Brain pericyte (primary cell): ENCODE measurements around the gene PTGIS.
A peak's percentile ranks its signal among the peaks of the same experiment; 100 is the strongest.
"Not testable (repeated sequence)": the region's sequence is repeated elsewhere in the genome, so short reads cannot be mapped to it uniquely, and the experiment has no call there.

Source experiments
- DNase-seq: peaks from one replicate; pipeline ENCODE4 v3.0.0-alpha.2; 2012; ENCODE audit warnings: low read depth, low spot score

PTGIS gene

GRCh38 chr20:49579874-49580812, 12.2 kb upstream of the PTGIS start:
- DNase-seq = no peak

GRCh38 chr20:49579195-49579594, 11.3 kb upstream of the PTGIS start:
- DNase-seq = no peak

- DNase-seq = no peak
These were observed 10.5 kb upstream of the PTGIS start for GRCh38 chr20:49578436-49578835.

- no peak for DNase-seq
These were observed 7.7 kb upstream of the PTGIS start for GRCh38 chr20:49575551-49576060.

- DNase-seq = no peak
These were observed 6.0 kb upstream of the PTGIS start for GRCh38 chr20:49573900-49574416.

- DNase-seq = no peak
These were observed 4.9 kb upstream of the PTGIS start for GRCh38 chr20:49572857-49573256.

- no peak for DNase-seq
These were observed 3.6 kb upstream of the PTGIS start for GRCh38 chr20:49571553-49571835.

- no peak for DNase-seq
These were observed 3.1 kb upstream of the PTGIS start for GRCh38 chr20:49570828-49571552.

GRCh38 chr20:49570161-49570827, 2.4 kb upstream of the PTGIS start:
- no peak for DNase-seq

GRCh38 chr20:49569411-49570115, 1.6 kb upstream of the PTGIS start:
- DNase-seq = no peak

- DNase-seq = no peak
These were observed 578 bp upstream of the PTGIS start for GRCh38 chr20:49568278-49569151.

GRCh38 chr20:49566401-49567364, 1.3 kb downstream of the PTGIS start:
- no peak for DNase-seq

GRCh38 chr20:49564991-49565390, 2.9 kb downstream of the PTGIS start:
- DNase-seq = not testable (repeated sequence)

- no peak for DNase-seq
These were observed 4.6 kb downstream of the PTGIS start for GRCh38 chr20:49563015-49563980.

- DNase-seq = peak; percentile 50
These were observed 5.5 kb downstream of the PTGIS start for GRCh38 chr20:49562311-49563014.

GRCh38 chr20:49561806-49562205, 6.1 kb downstream of the PTGIS start:
- DNase-seq = no peak

GRCh38 chr20:49561256-49561655, 6.7 kb downstream of the PTGIS start:
- DNase-seq = no peak
